Measurements from ENCODE around the gene TCP11L2.
A peak's percentile ranks its signal among the peaks of the same experiment; 100 is the strongest.
"Not testable (repeated sequence)": the region's sequence is repeated elsewhere in the genome, so short reads cannot be mapped to it uniquely, and the experiment has no call there.

The TCP11L2 gene

DNA sequence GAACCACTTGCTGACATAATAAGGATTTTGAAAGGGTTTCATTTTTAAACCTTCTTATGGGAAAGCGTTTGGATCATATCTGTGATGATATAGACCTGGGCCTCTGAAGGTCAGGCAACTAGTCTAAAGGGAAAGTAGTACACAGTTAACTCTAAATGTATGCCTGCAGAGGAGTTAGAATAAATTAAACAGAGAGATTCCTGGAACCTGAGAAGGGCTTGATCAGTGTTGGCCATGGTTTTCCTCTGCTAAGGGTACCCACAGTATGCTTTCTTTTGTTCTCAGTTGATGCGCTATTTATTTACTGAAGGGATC lies 40.6 kb downstream of the TCP11L2 start:
- DNase-seq (ENCODE audit: low spot score) = no peak

DNA sequence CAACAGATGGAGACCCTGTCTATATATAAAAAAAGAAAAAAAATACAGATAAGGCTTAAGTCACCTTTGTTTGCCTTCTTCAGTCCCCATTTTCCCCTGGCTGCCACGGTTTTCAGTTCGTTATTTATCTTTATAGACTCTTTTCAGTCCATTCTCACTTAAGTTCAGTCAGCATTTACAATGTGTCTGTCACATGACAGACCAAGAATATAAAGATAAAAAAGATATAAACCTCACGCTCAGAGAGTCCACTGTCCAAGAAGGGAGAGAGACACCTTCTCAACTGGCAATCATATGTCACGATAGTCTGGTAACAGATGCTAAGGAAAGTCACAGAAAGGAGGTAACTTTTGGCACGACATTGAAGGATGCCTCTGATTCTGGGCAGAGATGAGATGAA lies 41.6 kb downstream of the TCP11L2 start:
- no peak for DNase-seq (ENCODE audit: low spot score)

DNA sequence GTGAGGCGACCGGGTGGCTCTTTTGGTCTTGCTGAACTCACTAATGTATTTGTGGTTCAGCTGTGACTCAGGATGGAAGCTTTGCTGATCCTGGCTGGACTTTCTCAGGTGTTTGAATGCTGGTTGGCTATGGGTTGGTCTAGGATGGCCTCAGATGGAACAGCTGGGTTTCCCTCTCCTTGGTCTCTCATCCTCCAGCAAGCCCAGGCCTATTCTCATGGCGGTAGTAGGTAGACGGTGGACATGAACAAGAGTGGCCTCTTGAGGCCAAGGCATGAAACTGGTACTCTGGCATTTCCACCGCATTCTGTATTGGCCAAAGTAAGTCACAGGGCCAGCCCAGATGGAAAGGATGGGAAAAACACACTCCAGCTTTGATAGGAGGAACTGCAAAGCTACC lies 43.2 kb downstream of the TCP11L2 start:
- DNase-seq (ENCODE audit: low spot score) = peak; percentile 35

DNA sequence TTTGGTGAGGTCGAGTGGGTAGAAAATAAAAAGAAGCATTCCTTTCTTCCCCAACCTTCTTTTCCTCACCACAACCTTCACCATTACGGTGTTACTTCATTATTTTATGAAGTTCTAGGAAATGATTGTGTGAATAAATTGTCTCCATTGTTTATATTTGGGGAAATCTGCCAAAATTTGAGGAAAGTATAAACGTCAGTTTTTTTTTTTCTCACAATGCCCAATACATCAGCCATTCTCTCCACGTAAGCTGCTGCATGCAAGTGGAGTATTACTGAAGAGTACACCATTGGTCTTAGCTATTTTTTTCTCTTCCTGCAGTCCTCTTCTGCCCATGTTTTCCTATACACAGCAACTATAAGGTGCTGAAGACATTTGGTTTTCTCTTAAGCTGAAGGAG lies 45.9 kb downstream of the TCP11L2 start:
- no peak for DNase-seq (ENCODE audit: low spot score)

DNA sequence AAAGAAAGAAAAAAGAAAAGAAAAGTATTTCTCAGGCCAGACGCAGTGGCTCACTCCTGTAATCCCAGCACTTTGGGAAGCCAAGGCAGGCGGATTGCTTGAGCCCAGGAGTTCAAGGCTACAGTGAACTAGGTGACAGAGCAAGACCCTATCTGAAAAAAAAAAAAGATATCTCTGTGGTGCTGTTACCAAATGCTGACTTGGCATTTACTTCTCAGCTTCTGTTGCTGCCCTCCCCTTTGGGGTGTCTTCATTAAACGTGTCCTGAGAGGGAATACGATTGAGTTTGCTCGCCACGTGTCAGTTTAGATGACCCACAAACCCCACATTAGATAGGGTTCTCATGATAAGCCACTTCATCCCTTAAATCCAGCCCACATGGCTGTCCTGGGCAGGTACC lies 50.6 kb downstream of the TCP11L2 start:
- no peak for DNase-seq (ENCODE audit: low spot score)

DNA sequence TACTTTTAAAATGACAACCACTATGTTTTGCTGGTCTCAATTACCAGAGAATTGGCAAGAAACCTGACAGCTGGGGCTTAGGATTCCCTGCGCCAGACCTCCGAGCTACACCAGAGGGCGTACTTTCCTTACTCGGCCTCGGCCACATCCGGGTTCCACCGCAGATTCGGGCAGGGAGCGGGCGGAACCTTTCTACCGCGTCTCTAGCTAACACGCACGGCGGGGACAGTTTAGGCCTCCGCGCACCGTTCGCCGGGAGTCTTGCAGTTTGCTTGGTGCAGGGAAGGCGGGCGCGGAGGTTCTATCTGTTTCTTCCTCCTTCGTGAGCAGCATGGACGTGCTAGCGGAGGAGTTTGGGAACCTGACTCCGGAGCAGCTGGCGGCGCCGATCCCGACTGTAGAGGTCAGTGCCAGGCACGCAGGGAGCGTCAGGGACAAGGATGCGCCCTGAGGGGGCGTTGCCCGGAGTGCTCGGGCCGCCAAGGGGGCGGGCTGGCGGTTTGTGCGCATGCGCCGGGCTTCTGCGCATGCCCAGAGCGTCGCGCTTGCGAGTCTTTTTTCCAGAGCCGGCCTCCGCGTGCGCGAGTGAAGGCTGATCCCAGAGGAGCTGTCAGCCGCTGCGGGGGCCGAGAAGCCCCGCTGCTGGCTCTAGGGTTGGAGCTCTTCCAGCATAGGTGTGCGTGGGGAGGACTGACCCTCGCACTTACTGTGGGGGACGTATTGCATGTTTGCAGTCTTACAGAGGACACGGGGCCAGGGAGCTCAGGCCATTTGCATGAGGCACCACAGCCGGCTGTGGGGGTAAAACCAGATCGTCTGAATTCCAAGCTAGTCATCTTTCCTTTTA lies 55.2 kb downstream of the TCP11L2 start, which contains the start of gene POLR3B:
Gene POLR3B, plus strand, starts transcription at position 200 of the 847 bp plus-strand sequence. Its CDS starts 132 bp downstream, at position 332.
- DNase-seq (ENCODE audit: low spot score) = peak; percentile 92

DNA sequence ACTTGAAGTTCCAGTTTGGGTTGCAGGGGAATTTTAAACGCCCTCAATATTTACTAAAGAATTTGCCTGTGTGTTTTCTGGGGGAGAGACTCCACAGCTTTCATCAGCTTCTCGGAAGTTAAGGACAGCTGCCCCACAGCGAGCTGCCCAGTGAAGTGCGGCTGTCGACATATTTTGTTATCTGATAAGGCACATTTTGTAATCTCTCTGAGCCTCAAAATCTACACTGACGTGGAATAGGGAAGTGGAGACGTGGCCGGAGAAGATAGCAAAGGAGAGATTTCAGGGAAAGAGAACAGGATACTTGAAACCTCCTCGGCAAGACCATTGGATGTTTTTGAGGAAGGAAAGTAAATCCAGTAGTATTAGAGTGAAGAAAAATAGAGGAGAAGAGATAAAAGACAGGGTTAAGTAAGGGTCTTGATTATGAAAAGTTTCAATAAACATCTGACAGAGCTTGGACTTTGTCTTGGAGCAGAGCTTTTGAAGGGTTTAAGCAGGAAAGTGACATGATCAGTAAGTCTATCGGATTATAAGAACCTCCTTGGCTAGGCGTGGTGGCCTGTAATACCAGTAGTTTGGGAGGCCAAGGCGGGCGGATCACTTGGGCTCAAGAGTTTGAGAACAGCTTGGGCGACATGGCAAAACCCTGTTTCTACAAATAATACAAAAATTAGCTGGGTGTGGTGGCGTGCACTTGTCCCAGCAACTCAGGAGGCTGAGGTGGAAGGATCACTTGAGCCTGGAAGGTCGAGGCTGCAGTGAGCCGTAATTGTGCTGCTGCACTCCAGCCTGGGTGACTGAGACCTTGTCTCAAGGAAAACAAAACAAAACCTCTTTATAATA lies 56.1 kb downstream of the TCP11L2 start:
- no peak for DNase-seq (ENCODE audit: low spot score)

DNA sequence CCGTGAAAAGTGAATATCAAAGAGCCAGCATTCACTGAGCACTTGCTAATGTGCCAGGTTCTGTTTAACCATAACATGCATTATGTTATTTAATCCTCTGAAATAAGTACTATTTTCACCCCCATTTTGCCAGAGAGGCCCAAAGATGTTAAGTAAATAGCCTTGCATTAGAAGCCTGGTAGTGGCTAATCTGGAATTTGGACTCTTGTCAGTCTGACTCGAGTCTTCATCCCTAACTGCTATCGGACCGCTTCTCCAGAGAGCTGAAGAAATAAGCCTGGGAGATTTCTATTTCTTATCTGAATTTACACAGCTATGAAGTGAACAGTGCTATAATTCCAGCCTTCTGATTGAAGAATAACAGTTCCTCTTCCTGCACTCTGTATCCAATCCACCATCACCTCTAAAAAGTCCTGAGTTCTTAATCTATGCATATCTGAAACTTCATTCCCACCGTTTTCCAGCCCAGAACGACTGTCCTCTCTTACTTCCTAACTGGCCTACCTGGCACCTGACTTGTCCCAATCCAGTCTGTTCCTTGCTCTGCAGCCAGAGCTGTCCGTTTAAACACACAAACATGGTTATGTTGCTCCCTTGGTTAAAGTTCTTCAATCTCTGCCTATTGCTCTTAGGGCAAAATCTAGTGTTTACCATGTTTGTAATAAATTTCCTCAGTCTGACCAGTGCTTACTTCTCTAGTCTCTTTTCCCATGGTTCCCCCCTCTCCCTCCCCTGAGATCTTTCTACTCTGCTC lies 57.3 kb downstream of the TCP11L2 start:
- DNase-seq (ENCODE audit: low spot score) = no peak

DNA sequence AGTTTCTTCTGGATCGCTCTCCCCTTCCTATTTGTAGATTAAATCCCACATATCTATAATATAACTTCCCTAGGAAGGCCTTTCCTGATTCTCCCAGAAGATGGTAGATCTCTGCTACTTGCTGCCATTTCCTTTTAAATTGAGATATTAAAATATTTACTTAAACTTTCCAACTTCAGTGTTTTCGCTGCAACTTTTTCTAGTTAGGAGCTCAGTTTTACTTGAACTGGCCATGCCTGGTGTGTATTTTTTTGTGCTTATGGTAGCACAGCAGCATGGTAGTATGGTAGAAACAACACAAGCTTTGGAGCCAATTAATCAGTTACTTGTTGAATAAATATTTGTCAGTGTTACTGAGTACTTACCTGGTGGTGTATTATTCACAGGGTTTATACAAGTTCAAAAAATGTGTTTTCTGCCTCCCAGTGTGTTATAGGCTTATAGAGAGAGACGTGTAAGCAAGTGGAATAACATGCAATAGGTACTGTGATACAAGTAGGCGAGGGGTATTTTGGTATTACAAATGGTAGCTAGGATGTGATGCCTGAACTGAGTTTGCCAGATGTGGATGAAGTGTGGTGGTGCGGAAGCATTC lies 58.0 kb downstream of the TCP11L2 start:
- DNase-seq (ENCODE audit: low spot score) = no peak

DNA sequence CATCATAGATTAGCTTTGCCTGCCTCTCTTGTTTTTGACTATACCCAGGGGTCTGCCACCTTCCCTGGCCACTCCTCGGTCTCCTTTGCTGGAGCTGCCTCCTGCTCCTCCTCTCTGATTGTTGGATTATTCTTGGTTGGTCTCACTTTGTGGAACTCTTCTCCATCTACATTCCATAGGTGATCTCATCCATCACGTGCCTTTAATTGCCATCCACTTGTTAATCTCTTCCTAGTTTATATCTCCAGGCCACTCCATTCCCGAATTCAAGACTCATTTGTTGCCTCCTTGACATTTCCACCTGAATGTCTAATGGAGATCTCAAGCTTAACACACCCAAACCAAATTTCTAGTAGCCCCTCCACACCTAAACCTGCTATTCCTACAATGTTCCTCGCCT lies 60.4 kb downstream of the TCP11L2 start:
- no peak for DNase-seq (ENCODE audit: low spot score)

DNA sequence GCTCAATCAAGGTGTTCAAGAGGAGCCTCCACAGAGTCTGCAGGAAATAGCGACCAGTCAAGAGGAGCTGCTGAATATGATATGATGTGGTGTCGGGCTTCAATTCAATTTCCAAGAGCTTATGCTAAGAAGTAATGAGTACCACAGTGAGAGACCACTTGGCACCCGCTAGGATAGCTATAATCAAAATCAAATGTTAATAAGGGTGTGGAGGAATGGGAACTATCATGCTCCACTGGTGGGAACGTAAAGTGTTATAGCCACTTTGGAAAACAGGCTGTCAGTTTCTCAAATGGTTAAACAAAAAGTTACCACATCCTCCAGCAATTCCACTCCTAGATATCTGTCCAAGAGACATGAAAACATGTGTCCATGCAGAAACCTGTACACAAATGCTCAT lies 61.7 kb downstream of the TCP11L2 start:
- DNase-seq (ENCODE audit: low spot score) = no peak

DNA sequence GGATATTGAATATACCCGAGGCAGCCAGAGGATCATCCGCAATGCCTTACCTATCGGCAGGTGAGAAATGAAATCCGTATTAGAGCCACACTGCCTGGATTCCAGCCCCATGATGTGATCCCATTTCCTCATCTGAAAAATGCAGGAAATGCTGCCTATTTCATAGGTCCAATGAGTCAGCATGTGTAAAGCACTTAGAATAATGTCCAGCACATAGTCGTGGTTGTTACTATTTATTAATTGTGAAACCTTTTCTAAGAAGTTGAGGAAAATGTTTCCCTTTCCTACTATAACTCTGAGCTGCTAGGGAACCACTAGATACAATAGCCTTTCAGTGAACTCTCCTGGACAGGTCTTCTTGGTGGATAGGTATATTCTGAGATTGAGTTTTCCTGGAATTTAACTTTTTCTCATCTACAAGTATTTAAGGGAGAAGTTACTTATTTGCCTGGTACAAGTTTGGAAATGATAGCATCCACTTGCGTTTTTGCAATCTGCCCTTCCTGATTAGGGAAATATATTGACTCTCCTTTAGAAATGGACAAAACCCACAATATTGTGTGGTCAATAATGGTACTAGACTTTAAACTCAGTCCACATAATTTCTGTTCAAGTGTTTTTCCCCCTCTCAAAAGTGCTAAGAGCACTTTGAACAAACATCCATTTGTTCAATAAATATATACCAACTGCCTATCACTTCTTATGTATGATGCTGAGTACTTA lies 67.3 kb downstream of the TCP11L2 start:
- no peak for DNase-seq (ENCODE audit: low spot score)

DNA sequence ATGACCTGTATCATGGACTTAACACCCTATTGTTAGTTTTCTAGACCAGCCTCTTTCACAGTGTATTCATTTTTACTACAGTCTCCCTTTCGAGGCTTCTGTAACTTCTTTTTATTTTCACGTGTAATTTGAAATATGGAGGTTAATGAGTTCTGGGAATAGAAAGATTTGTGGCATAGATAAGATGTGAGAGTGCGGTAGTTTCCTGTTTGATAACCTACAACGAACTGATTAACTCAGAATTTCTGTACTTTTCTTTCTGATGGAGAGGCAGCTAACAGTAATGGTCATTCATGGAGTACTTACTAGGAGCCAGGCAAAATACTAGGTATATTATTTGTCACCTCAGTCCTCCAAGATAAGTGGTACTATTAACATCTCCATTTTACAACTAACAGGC lies 76.3 kb downstream of the TCP11L2 start:
- DNase-seq (ENCODE audit: low spot score) = no peak

DNA sequence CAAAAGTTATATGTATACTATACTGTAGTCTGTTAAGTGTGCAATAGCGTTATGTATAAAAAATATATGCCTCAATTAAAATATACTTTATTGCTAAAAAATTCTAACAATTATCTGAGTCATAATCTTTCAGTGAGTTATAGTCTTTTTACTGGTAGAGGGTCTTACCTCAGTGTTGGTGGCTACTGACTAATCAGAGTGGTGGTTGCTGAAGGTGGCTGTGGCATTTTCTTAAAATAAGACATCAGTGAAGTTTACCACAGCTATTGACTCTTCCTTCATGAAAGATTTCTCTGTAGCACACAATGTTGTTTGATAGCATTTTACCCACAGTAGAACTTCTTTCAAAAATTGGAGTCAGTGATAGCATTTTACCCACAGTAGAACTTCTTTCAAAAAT lies 78.4 kb downstream of the TCP11L2 start:
- DNase-seq (ENCODE audit: low spot score) = no peak

DNA sequence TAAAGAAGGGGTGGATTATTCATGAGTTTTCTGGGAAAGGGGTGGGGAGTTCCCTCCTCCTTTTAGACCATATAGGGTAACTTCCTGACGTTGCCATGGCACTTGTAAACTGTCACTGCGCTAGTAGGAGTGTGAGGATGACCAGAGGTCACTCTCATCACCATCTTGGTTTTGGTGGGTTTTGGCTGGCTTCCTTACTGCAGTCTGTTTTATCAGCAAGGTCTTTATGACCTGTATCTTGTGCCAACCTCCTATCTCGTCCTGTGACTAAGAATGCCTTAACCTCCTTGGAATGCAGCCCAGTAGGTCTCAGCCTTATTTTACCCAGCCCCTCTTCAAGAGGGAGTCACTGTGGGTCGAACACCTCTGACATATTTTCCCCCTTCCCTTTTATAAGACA lies 79.3 kb downstream of the TCP11L2 start:
- not testable (repeated sequence) for DNase-seq (ENCODE audit: low spot score)

DNA sequence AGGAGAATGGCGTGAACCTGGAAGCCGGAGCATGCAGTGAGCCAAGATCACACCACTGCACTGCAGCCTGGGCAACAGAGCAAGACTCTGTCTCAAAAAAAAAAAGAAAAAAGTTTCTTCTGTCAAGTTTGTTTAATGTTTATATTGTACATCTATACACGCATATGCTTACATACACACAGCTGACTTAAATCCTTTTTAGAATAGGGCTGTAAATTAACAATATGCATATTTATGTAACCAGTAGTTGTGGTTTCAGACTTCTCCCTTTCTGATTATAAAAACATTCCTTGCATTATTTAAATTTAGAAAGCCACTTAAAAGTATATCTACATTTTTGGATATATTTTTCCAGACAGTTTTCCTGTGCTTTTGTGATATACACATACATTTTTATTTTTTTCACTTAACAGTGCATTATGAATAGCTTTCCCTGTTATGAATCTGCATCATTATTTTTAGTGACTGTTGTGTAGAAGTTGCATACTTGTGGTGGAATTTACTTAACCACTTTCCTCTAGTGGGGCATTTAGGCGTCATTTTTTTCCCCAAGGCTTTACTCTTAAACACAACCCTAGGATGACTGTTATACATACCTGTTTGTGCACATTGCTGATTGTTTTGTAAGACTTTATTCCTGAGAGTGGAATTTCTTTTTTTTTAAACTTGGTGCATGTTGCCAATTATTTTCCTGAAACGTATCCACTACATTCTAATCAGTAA lies 84.4 kb downstream of the TCP11L2 start:
- no peak for DNase-seq (ENCODE audit: low spot score)

DNA sequence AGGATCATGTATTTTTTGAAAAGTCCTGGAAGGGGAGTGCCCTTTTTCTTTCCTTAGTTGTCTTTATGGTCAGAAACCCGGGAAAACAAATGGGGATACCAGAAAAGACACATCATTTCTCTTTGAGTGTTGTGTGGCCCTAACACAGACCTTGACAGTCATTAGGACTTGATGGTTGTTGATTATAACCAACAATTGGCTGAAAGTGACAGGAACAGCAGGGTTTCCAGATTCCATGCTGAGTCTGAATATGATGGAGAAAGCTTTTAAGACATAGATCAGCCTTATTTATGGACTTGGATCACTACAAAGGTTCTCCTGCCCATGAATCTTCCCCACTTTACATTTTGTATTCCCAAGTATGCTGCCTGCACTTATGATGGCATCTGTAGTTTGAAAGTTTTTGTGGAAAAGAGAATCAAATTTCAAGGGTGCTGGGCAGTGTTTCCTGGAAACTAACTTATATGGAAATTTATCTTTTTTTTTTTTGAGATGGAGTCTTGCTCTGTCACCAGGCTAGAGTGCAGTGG lies 85.4 kb downstream of the TCP11L2 start:
- no peak for DNase-seq (ENCODE audit: low spot score)

DNA sequence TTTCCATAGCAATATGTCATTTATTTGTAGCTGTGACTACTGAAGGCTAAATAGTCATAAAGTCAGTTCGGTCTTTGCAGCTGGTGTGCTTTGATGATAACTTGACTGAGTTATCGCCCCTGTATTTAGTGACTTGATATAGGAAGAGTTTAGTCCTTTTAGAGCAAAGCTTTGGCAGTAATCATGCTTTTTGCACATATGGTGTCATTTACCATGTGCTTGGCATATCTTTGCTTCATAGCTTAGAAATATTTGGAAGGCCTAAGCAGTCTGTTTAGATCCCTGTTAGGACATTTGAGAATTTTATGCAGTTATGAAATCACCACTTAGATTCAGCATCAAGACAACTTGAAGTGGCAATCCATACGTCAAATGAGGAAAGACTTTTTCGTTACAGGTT lies 86.6 kb downstream of the TCP11L2 start:
- DNase-seq (ENCODE audit: low spot score) = no peak

DNA sequence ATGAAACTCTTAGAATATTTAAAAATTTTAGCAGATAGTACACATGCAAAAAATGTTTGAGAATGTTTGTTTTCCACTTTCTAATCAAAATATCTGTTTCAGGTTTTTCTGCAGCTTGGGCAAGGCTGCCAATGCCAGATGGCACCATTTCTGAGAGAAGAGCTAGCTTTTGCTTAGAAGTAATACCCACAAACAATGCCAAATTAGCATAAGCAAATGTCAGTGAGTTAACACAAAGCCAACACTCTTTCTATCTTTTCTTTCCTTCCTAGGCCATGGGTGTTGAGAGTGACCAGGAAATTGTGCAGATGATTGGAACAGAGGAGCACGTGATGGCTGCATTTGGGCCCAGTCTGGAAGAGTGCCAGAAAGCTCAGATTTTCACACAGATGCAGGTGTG lies 90.2 kb downstream of the TCP11L2 start:
- DNase-seq (ENCODE audit: low spot score) = no peak

All from SW480 (cell line).